Smooth muscle cell (in vitro differentiated cells): ENCODE results near the gene ATXN10. TPM values are rescaled to one million over a fixed set of nuclear protein-coding genes. Genes with fewer than 3 reads are reported as not detected.

ENCODE experiments used
- DNase-seq: peaks from one replicate; lab custom pipeline; 2025; ENCODE audit not compliant: unreplicated experiment; lab: John Stamatoyannopoulos, UW
- H2AFZ ChIP-seq: fragments of 200-600 bp; sonication (generic); 2 replicates; pipeline ENCODE4 v1.6.0; 2016; ENCODE audit warnings: antibody characterized with exemption, low read depth, mild to moderate bottlenecking
- H3F3A ChIP-seq: fragments of 200-600 bp; sonication (generic); 2 replicates; pipeline ENCODE4 v1.6.0; 2017; ENCODE audit warnings: antibody characterized with exemption, low read depth
- H3K27ac ChIP-seq: fragments of 200-600 bp; sonication (generic); 2 replicates; pipeline ENCODE4 v1.5.1; 2016; ENCODE audit warnings: low read depth, mild to moderate bottlenecking
- H3K27me3 ChIP-seq: fragments of 200-600 bp; sonication (generic); 2 replicates; pipeline ENCODE4 v1.6.1; 2016; ENCODE audit warnings: low read depth, mild to moderate bottlenecking
- H3K36me3 ChIP-seq: fragments of 200-600 bp; sonication (generic); 2 replicates; pipeline ENCODE4 v1.5.1; 2016; ENCODE audit warnings: low read depth
- H3K4me1 ChIP-seq: fragments of 200-600 bp; sonication (generic); 2 replicates; pipeline ENCODE4 v1.5.1; 2016; ENCODE audit warnings: low read depth
- H3K4me2 ChIP-seq: fragments of 200-600 bp; sonication (generic); 2 replicates; pipeline ENCODE4 v1.6.0; 2016; ENCODE audit warnings: mild to moderate bottlenecking
- H3K4me3 ChIP-seq: fragments of 200-600 bp; sonication (generic); 2 replicates; pipeline ENCODE4 v1.5.1; 2016; ENCODE audit warnings: mild to moderate bottlenecking
- H3K79me2 ChIP-seq: fragments of 200-600 bp; sonication (generic); 2 replicates; pipeline ENCODE4 v1.6.0; 2016; ENCODE audit warnings: low read depth, mild to moderate bottlenecking
- H3K9ac ChIP-seq: fragments of 200-600 bp; sonication (generic); 2 replicates; pipeline ENCODE4 v1.6.0; 2016; ENCODE audit warnings: low read depth
- H3K9me3 ChIP-seq: fragments of 200-600 bp; sonication (generic); replicated peaks from 2 replicates; pipeline ENCODE4 v1.5.1; 2016; ENCODE audit warnings: low read depth
- H4K20me1 ChIP-seq: fragments of 200-600 bp; sonication (generic); 2 replicates; pipeline ENCODE4 v1.6.0; 2016; ENCODE audit warnings: low read depth
- CTCF ChIP-seq: fragments of 200-600 bp; sonication (generic); IDR thresholded peaks from 2 replicates; pipeline ENCODE4 v1.5.1; 2017; ENCODE audit warnings: borderline replicate concordance, mild to moderate bottlenecking, antibody characterized with exemption; ENCODE audit not compliant: insufficient read depth, poor library complexity, severe bottlenecking
- WGBS: methylation state at CpG from one replicate; pipeline ENCODE4 v1.1.7; 2016; ENCODE audit warnings: low lambda C conversion rate; 5-methylcytosine and 5-hydroxymethylcytosine counted together
- polyA plus RNA-seq: library from polyadenylated mRNA; unstranded; fragments of >200 nt; fragmentation: Nextera tagmentation; extraction: Ambion mirVana; gene quantifications from 2 replicates; pipeline ENCODE4 v1.2.1, GENCODE V29; 2016
- total RNA-seq: library from RNA; depleted of rRNA; stranded (reverse); fragments of >200 nt; gene quantifications from 2 replicates; pipeline ENCODE4 v1.2.3, GENCODE V29; 2014

Gene ATXN10
- total and polyA plus RNA-seq, 2 experiments from 2014 or later = 117 to 131 TPM

- peak overlapping the region; percentile 96 for H3K9ac ChIP-seq
- H3K4me2 ChIP-seq = peak overlapping the region; percentile 90
- WGBS = 6% methylated on average over 20 of the region's 32 CpGs
- H3F3A ChIP-seq = no peaks in the 10 kb centered on the region
- DNase-seq = no peak
- peak overlapping the region; percentile 83 for H3K27ac ChIP-seq
- peaks cover 41% of the 10 kb centered on the region for H3K79me2 ChIP-seq
- TF ChIP-seq CTCF = no peak
- H3K27me3 ChIP-seq = no peaks in the 10 kb centered on the region
- peaks cover 13% of the 10 kb centered on the region for H3K4me1 ChIP-seq
- peak overlapping the region; percentile 97 for H2AFZ ChIP-seq
- H3K36me3 ChIP-seq = no peaks in the 10 kb centered on the region
- peak overlapping the region; percentile 94 for H3K4me3 ChIP-seq
- H3K9me3 ChIP-seq = no peaks in the 10 kb centered on the region
- H4K20me1 ChIP-seq = peaks cover 40% of the 10 kb centered on the region
Observed at GRCh38 chr22:45670981-45671782, 452 bp upstream of the ATXN10 start.

GRCh38 chr22:45672564-45673481 is 1.2 kb downstream of the ATXN10 start:
- Histone ChIP-seq H3K79me2 (peaks cover 57% of the 10 kb centered on the region), H3K27ac (peak overlapping the region; percentile 83), H4K20me1 (peaks cover 56% of the 10 kb centered on the region), H3K27me3 (no peaks in the 10 kb centered on the region), H3K4me3 (peak overlapping the region; percentile 94), H3F3A (no peaks in the 10 kb centered on the region), H3K9me3 (no peaks in the 10 kb centered on the region), H3K4me1 (peaks cover 13% of the 10 kb centered on the region), H3K36me3 (no peaks in the 10 kb centered on the region), H2AFZ (no peak overlapping the region), H3K9ac (peak overlapping the region; percentile 96), H3K4me2 (peak overlapping the region; percentile 90)
- no peak for TF ChIP-seq CTCF
- WGBS = 13% methylated on average over 14 of the region's 14 CpGs
- no peak for DNase-seq

GRCh38 chr22:45673482-45674175 is 2.0 kb downstream of the ATXN10 start:
- peak overlapping the region; percentile 94 for H3K4me3 ChIP-seq
- whole genome bisulfite sequencing = 84% methylated on average over 10 of the region's 10 CpGs

More at GRCh38 chr22:45673482-45674175, 2.0 kb downstream of the ATXN10 start:
- H3F3A ChIP-seq = no peaks in the 10 kb centered on the region
- H4K20me1 ChIP-seq = peaks cover 64% of the 10 kb centered on the region
- H3K9ac ChIP-seq = no peak overlapping the region
- no peaks in the 10 kb centered on the region for H3K27me3 ChIP-seq
- no peak for TF ChIP-seq CTCF
- no peak overlapping the region for H3K27ac ChIP-seq
- no peaks in the 10 kb centered on the region for H3K9me3 ChIP-seq
- H3K79me2 ChIP-seq = peaks cover 65% of the 10 kb centered on the region
- peak overlapping the region; percentile 90 for H3K4me2 ChIP-seq
- H2AFZ ChIP-seq = no peak overlapping the region
- DNase-seq = no peak
- peaks cover 13% of the 10 kb centered on the region for H3K4me1 ChIP-seq
- no peaks in the 10 kb centered on the region for H3K36me3 ChIP-seq
